Calu3 (cell line): ENCODE results near the gene SEPTIN5. TPM values are rescaled to one million over a fixed set of nuclear protein-coding genes. Genes with fewer than 3 reads are reported as not detected.
A peak's percentile ranks its signal among the peaks of the same experiment; 100 is the strongest.
"Not testable (repeated sequence)": the region's sequence is repeated elsewhere in the genome, so short reads cannot be mapped to it uniquely, and the experiment has no call there.

Experiments used
- BruUV-seq: library from RNA; stranded (reverse); fragments of 400-500 nt; replicated peaks from 2 replicates; lab custom pipeline; 2021; lab: Mats Ljungman, UMichigan
- CTCF ChIA-PET: fragments of 300-600 bp; sonication (Branson Sonifier 250); formaldehyde crosslinking; loops from one replicate; lab custom pipeline; 2022; ENCODE audit warnings: antibody characterized with exemption; lab: Charles Lee
- DNase-seq: peaks from one replicate; pipeline ENCODE4 v3.0.0; 2022
- H3K27ac Mint-ChIP-seq: one replicate; pipeline ENCODE4 v1.8.0; 2022; ENCODE audit warnings: mixed read lengths; ENCODE audit not compliant: unreplicated experiment
- H3K27me3 Mint-ChIP-seq: one replicate; pipeline ENCODE4 v1.8.0; 2022; ENCODE audit warnings: mixed read lengths; ENCODE audit not compliant: unreplicated experiment
- H3K36me3 Mint-ChIP-seq: one replicate; pipeline ENCODE4 v1.8.0; 2022; ENCODE audit warnings: mild to moderate bottlenecking, moderate library complexity, mixed read lengths; ENCODE audit not compliant: insufficient read depth, unreplicated experiment
- H3K4me1 Mint-ChIP-seq: one replicate; pipeline ENCODE4 v1.8.0; 2022; ENCODE audit warnings: mild to moderate bottlenecking, low read depth, mixed read lengths; ENCODE audit not compliant: unreplicated experiment
- H3K4me3 Mint-ChIP-seq: one replicate; pipeline ENCODE4 v1.8.0; 2022; ENCODE audit warnings: mild to moderate bottlenecking, low read depth, moderate library complexity, mixed read lengths; ENCODE audit not compliant: unreplicated experiment
- H3K9me3 Mint-ChIP-seq: one replicate; pipeline ENCODE4 v1.8.0; 2022; ENCODE audit warnings: low read depth, mixed read lengths; ENCODE audit not compliant: unreplicated experiment
- intact Hi-C: fragments of 100-400 bp; cut with micrococcal nuclease; formaldehyde crosslinking; loops from one replicate; pipeline ENCODE4 v1.10.0; 2022; ENCODE audit not compliant: unreplicated experiment
- total RNA-seq: library from RNA; stranded (reverse); gene quantifications from 2 replicates; pipeline ENCODE4 v1.2.3, GENCODE V29; 2022
- TF ChIP-seq, protein P1 (sequence below): fragments of 200-600 bp; IDR thresholded peaks from one replicate; pipeline ENCODE4 v1.8.0; 2022; ENCODE audit warnings: antibody characterized with exemption; ENCODE audit not compliant: unreplicated experiment

SEPTIN5 gene
- total RNA-seq, 1 experiment from 2014 or later = 3.3 TPM

- Mint-ChIP-seq H3K36me3 (peaks cover 24% of the 10 kb centered on the region), H3K27me3 (peaks cover 95% of the 10 kb centered on the region), H3K9me3 (no peaks in the 10 kb centered on the region), H3K4me1 (peaks cover 9% of the 10 kb centered on the region), H3K4me3 (peak within 1 kb of the TSS; percentile 69), H3K27ac (peak within 1 kb of the TSS; percentile 10)
- TF ChIP-seq, protein P1, sequence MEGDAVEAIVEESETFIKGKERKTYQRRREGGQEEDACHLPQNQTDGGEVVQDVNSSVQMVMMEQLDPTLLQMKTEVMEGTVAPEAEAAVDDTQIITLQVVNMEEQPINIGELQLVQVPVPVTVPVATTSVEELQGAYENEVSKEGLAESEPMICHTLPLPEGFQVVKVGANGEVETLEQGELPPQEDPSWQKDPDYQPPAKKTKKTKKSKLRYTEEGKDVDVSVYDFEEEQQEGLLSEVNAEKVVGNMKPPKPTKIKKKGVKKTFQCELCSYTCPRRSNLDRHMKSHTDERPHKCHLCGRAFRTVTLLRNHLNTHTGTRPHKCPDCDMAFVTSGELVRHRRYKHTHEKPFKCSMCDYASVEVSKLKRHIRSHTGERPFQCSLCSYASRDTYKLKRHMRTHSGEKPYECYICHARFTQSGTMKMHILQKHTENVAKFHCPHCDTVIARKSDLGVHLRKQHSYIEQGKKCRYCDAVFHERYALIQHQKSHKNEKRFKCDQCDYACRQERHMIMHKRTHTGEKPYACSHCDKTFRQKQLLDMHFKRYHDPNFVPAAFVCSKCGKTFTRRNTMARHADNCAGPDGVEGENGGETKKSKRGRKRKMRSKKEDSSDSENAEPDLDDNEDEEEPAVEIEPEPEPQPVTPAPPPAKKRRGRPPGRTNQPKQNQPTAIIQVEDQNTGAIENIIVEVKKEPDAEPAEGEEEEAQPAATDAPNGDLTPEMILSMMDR = peak; percentile 23
- CTCF ChIA-PET = interaction anchor here (0.7 to 1.4 kb wide), 4 partner anchors 18 to 189 kb away, joined by 3 to 7 read pairs (median 3); no protein-coding TSS in a partner anchor
- DNase-seq = peak; percentile 60
- intact Hi-C loops = no loop called here
- BruUV-seq = no TSS peak
Measured at GRCh38 chr22:19723232-19723982, 9.1 kb downstream of the SEPTIN5 start, which contains the start of gene GP1BB. GP1BB (plus strand) TSS chr22:19723539; CDS start chr22:19723570, 31 bp downstream.

GRCh38 chr22:19723983-19724827 is 9.9 kb downstream of the SEPTIN5 start:
- no TSS peak for BruUV-seq
- peaks cover 9% of the 10 kb centered on the region for H3K4me1 Mint-ChIP-seq
- peak; percentile 56 for DNase-seq
- H3K27ac Mint-ChIP-seq = no peak overlapping the region
- TF ChIP-seq, protein P1 = peak; percentile 9
- intact Hi-C loops = no loop called here
- H3K4me3 Mint-ChIP-seq = peak overlapping the region; percentile 69
- H3K36me3 Mint-ChIP-seq = peaks cover 24% of the 10 kb centered on the region
- peaks cover 98% of the 10 kb centered on the region for H3K27me3 Mint-ChIP-seq
- CTCF ChIA-PET = interaction anchor here (0.5 to 1.4 kb wide), 5 partner anchors 17 to 188 kb away, joined by 3 to 7 read pairs (median 3); no protein-coding TSS in a partner anchor
- H3K9me3 Mint-ChIP-seq = no peaks in the 10 kb centered on the region

DNA sequence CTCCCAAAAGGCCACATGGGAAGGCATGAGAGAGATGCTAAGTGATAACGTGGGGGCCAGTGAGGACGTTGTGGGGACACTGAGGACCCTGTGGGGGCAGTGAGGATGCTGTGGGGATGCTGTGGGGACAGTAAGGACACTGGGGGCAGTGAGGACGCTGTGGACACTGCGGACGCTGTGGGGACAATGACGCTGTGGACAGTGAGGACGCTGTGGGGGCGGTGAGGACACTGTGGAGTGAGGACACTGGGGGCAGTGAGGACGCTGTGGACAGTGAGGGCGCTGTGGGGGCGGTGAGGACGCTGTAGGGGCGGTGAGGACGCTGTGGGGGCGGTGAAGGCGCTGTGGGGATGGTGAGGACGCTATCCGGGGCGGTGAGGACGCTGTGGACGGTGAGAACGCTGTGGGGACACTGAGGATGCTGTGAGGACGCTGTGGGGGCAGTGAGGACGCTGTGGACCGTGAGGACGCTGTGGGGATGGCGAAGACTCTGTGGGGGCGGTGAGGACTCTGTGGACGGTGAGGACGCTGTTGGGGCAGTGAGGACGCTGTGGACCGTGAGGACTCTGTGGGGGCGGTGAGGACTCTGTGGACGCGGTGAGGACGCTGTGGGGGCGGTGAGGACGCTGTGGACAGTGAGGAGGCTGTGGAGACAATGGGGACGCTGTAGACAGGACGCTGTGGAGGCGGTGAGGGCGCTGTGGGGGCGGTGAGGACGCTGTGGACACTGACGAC is 10.8 kb downstream of the SEPTIN5 start:
- peaks cover 98% of the 10 kb centered on the region for H3K27me3 Mint-ChIP-seq
- TF ChIP-seq, protein P1 = no peak
- H3K4me1 Mint-ChIP-seq = peaks cover 9% of the 10 kb centered on the region
- H3K36me3 Mint-ChIP-seq = peaks cover 24% of the 10 kb centered on the region
- peak overlapping the region; percentile 69 for H3K4me3 Mint-ChIP-seq
- no peak overlapping the region for H3K27ac Mint-ChIP-seq
- DNase-seq = no peak
- CTCF ChIA-PET = interaction anchor here (0.7 kb wide), 1 partner anchor 40 kb away, joined by 6 read pairs; no protein-coding TSS in a partner anchor
- intact Hi-C loops = no loop called here
- no peaks in the 10 kb centered on the region for H3K9me3 Mint-ChIP-seq
- BruUV-seq = no TSS peak

GRCh38 chr22:19726064-19726788 is 11.9 kb downstream of the SEPTIN5 start:
- BruUV-seq, H3K4me1 Mint-ChIP-seq, intact Hi-C loops, DNase-seq, H3K27ac Mint-ChIP-seq, H3K9me3 Mint-ChIP-seq, H3K4me3 Mint-ChIP-seq: not testable (repeated sequence)
- CTCF ChIA-PET = interaction anchor here (0.7 kb wide), 2 partner anchors 19 to 38 kb away, joined by 6 to 8 read pairs; no protein-coding TSS in a partner anchor
- Mint-ChIP-seq H3K36me3 (peaks cover 24% of the 10 kb centered on the region), H3K27me3 (peaks cover 95% of the 10 kb centered on the region)
